T-cell (primary cell): ENCODE data around the gene IL1RN. TPM values are rescaled to one million over a fixed set of nuclear protein-coding genes. Genes with fewer than 3 reads are reported as not detected.

Experiments used
- ATAC-seq, 4 experiments: fragments of 200-7000 bp in 3 of 4; fragments of 150-1000 bp in 1 of 4; cut with Tn5 transposase; replicated peaks in 1 of 4; 1 replicate in 3 of 4; 2 replicates in 1 of 4; pipeline ENCODE4 v1.10.0; 2021; ENCODE audit warnings: moderate library complexity in 3 of 4, mild to moderate bottlenecking in 2 of 4, moderate number of reproducible peaks in 1 of 4
- CTCF ChIA-PET, 2 donors: fragments of 300-600 bp; sonication (Branson Sonifier 250); formaldehyde crosslinking; loops; one replicate each; lab custom pipeline; 2022; ENCODE audit warnings: antibody characterized with exemption in 2 of 2; lab: Charles Lee
- POLR2A ChIA-PET, 2 donors: fragments of 300-600 bp; sonication (Branson Sonifier 250); formaldehyde crosslinking; loops; one replicate each; lab custom pipeline; 2022; ENCODE audit warnings: antibody characterized with exemption in 2 of 2; lab: Charles Lee
- DNase-seq, 35 experiments: peaks; one replicate each; pipeline versions ENCODE4 v3.0.0 to v3.0.0-alpha.2; 2013 to 2023
- H3K27ac ChIP-seq: one replicate; pipeline ENCODE4 v1.5.1; 2013; ENCODE audit warnings: low read length
- H3K27me3 ChIP-seq, 2 experiments: replicated peaks in 1 of 2; 1 replicate in 1 of 2; 2 replicates in 1 of 2; pipeline versions ENCODE4 v1.6.1 to v1.7.0; 2013; ENCODE audit warnings: low read length in 1 of 2, mixed read lengths in 1 of 2; ENCODE audit not compliant: control insufficient read depth in 2 of 2, insufficient read depth in 2 of 2; ENCODE audit errors: extremely low read depth in 1 of 2
- H3K36me3 ChIP-seq, 2 donors: 1 replicate in 1 of 2; 2 replicates in 1 of 2; pipeline versions ENCODE4 v1.6.1 to v1.7.0; 2013; ENCODE audit warnings: low read length in 1 of 2; ENCODE audit not compliant: control insufficient read depth in 2 of 2, insufficient read depth in 1 of 2; ENCODE audit errors: extremely low read depth in 1 of 2
- H3K4me1 ChIP-seq, 2 experiments: 1 replicate in 1 of 2; 2 replicates in 1 of 2; pipeline versions ENCODE4 v1.6.1 to v1.7.0; 2013; ENCODE audit warnings: low read length in 2 of 2, mixed read lengths in 1 of 2; ENCODE audit not compliant: insufficient read depth in 2 of 2, control insufficient read depth in 1 of 2; ENCODE audit errors: extremely low read depth in 1 of 2
- H3K4me3 ChIP-seq, 2 donors: 1 replicate in 1 of 2; 2 replicates in 1 of 2; pipeline versions ENCODE4 v1.5.1 to v1.7.0; 2013; ENCODE audit warnings: mild to moderate bottlenecking in 2 of 2, low read length in 1 of 2, moderate library complexity in 1 of 2; ENCODE audit not compliant: control insufficient read depth in 1 of 2; ENCODE audit errors: extremely low read depth in 1 of 2
- H3K9me3 ChIP-seq: 2 replicates; pipeline ENCODE4 v1.7.0; 2013
- H3K27ac Mint-ChIP-seq, 2 donors: one replicate each; pipeline ENCODE4 v1.8.0; 2020 to 2021; ENCODE audit warnings: mild to moderate bottlenecking in 2 of 2, mixed read lengths in 2 of 2
- H3K27me3 Mint-ChIP-seq, 2 donors: one replicate each; pipeline ENCODE4 v1.8.0; 2021 to 2022; ENCODE audit warnings: mixed read lengths in 2 of 2
- H3K36me3 Mint-ChIP-seq: one replicate; pipeline ENCODE4 v1.8.0; 2021; ENCODE audit warnings: mixed read lengths
- H3K4me1 Mint-ChIP-seq, 3 donors: one replicate each; pipeline ENCODE4 v1.8.0; 2020 to 2022; ENCODE audit warnings: mixed read lengths in 3 of 3, mild to moderate bottlenecking in 1 of 3
- H3K4me3 Mint-ChIP-seq, 3 donors: one replicate each; pipeline ENCODE4 v1.8.0; 2020 to 2022; ENCODE audit warnings: mild to moderate bottlenecking in 3 of 3, mixed read lengths in 3 of 3, moderate library complexity in 3 of 3
- H3K9me3 Mint-ChIP-seq, 3 donors: one replicate each; pipeline ENCODE4 v1.8.0; 2020 to 2022; ENCODE audit warnings: mixed read lengths in 3 of 3
- WGBS: methylation state at CpG from one replicate; pipeline ENCODE4 v1.1.5; 2013; ENCODE audit warnings: missing lambda C conversion rate; ENCODE audit not compliant: insufficient coverage; 5-methylcytosine and 5-hydroxymethylcytosine counted together
- total RNA-seq, 35 experiments: library from RNA in 6 of 35; stranded (reverse) in 6 of 35; fragments of 120-200 nt in 1 of 35; gene quantifications; one replicate each; pipeline versions ENCODE4 v1.2.1 to v1.2.4 and lab custom pipeline; 2013 to 2026

The IL1RN gene
- total RNA-seq, 5 donors from 2014 or later (not counting 1 experiment from before 2014, with no cell fraction given) = not detected

- Histone ChIP-seq H3K36me3 (no peaks in the 10 kb centered on the region), H3K4me1 (peaks cover 0 to 4% of the 10 kb centered on the region in 2 experiments), H3K27ac (no peak overlapping the region), H3K9me3 (no peaks in the 10 kb centered on the region), H3K27me3 (peaks cover 0 to 3% of the 10 kb centered on the region in 2 experiments), H3K4me3 (no peak overlapping the region)
- no peaks in the 10 kb centered on the region for H3K36me3 Mint-ChIP-seq
- ChIA-PET POLR2A (no interaction called here), CTCF (interaction anchor here in 1 of 2 donors (0.8 kb wide), 1 partner anchor 17 kb away, joined by 3 read pairs; no protein-coding TSS in a partner anchor)
- H3K4me3 Mint-ChIP-seq = no peak overlapping the region
- no peak overlapping the region for H3K27ac Mint-ChIP-seq
- WGBS = 40% methylated on average over 1 of the region's 8 CpGs
- peaks cover 0 to 2% (median 0%) of the 10 kb centered on the region in 3 donors for H3K4me1 Mint-ChIP-seq
- no peak for DNase-seq
- H3K9me3 Mint-ChIP-seq = no peaks in the 10 kb centered on the region
- ATAC-seq = no peak
- peaks cover 3 to 5% of the 10 kb centered on the region in 2 donors for H3K27me3 Mint-ChIP-seq
These were observed 44.1 kb upstream of the IL1RN start for GRCh38 chr2:113083296-113083695.

GRCh38 chr2:113084249-113085000 is 43.0 kb upstream of the IL1RN start:
- H3K27ac ChIP-seq = no peak overlapping the region
- H3K27me3 Mint-ChIP-seq = peaks cover 3 to 5% of the 10 kb centered on the region in 2 donors
- peaks cover 0 to 2% (median 0%) of the 10 kb centered on the region in 3 donors for H3K4me1 Mint-ChIP-seq
- no peaks in the 10 kb centered on the region for H3K9me3 Mint-ChIP-seq
- CTCF ChIA-PET = interaction anchor here in 1 of 2 donors (0.8 kb wide), 1 partner anchor 16 kb away, joined by 3 read pairs; no protein-coding TSS in a partner anchor
- H3K4me1 ChIP-seq = peaks cover 0 to 4% of the 10 kb centered on the region in 2 experiments
- H3K27me3 ChIP-seq = peaks cover 0 to 3% of the 10 kb centered on the region in 2 experiments
- no peaks in the 10 kb centered on the region for H3K36me3 Mint-ChIP-seq
- H3K9me3 ChIP-seq = no peaks in the 10 kb centered on the region
- H3K27ac Mint-ChIP-seq = no peak overlapping the region
- 100% methylated on average over 1 of the region's 5 CpGs for WGBS
- ATAC-seq = peak in 1 of 4 experiments; percentile 60
- DNase-seq = peak in 1 of 35 experiments; percentile 38
- POLR2A ChIA-PET = no interaction called here
- H3K36me3 ChIP-seq = no peaks in the 10 kb centered on the region
- no peak overlapping the region for H3K4me3 ChIP-seq
- no peak overlapping the region for H3K4me3 Mint-ChIP-seq

GRCh38 chr2:113085542-113085941 is 41.9 kb upstream of the IL1RN start:
- Mint-ChIP-seq H3K27me3 (peaks cover 3 to 5% of the 10 kb centered on the region in 2 donors), H3K9me3 (no peaks in the 10 kb centered on the region), H3K4me3 (no peak overlapping the region), H3K36me3 (no peaks in the 10 kb centered on the region), H3K27ac (no peak overlapping the region), H3K4me1 (no peaks in the 10 kb centered on the region)
- H3K36me3 ChIP-seq = no peaks in the 10 kb centered on the region
- H3K27me3 ChIP-seq = no peaks in the 10 kb centered on the region
- ChIA-PET CTCF (no interaction called here), POLR2A (interaction anchor here in 1 of 2 donors (0.6 to 1.0 kb wide), 2 partner anchors 21 to 44 kb away, joined by 3 to 5 read pairs; no protein-coding TSS in a partner anchor)
- H3K27ac ChIP-seq = no peak overlapping the region
- no peak overlapping the region for H3K4me3 ChIP-seq
- ATAC-seq (no peak), DNase-seq (no peak)
- H3K4me1 ChIP-seq = no peaks in the 10 kb centered on the region
- no CpG with 5 or more reads among the region's 2 CpGs for WGBS
- H3K9me3 ChIP-seq = no peaks in the 10 kb centered on the region

- Mint-ChIP-seq H3K4me1 (no peaks in the 10 kb centered on the region), H3K27me3 (no peaks in the 10 kb centered on the region), H3K27ac (no peak overlapping the region), H3K9me3 (no peaks in the 10 kb centered on the region), H3K4me3 (no peak overlapping the region), H3K36me3 (no peaks in the 10 kb centered on the region)
- no peak for ATAC-seq
- no peak for DNase-seq
- Histone ChIP-seq H3K27ac (no peak overlapping the region), H3K4me3 (no peak overlapping the region), H3K9me3 (no peaks in the 10 kb centered on the region), H3K4me1 (no peaks in the 10 kb centered on the region), H3K36me3 (no peaks in the 10 kb centered on the region), H3K27me3 (peaks cover 0 to 3% of the 10 kb centered on the region in 2 experiments)
- ChIA-PET POLR2A (no interaction called here), CTCF (interaction anchor here in 1 of 2 donors (0.7 to 1.0 kb wide), 2 partner anchors 8 to 26 kb away, joined by 3 read pairs; no protein-coding TSS in a partner anchor)
These were observed 39.0 kb upstream of the IL1RN start for GRCh38 chr2:113088213-113088992.

- Histone ChIP-seq H3K36me3 (no peaks in the 10 kb centered on the region), H3K9me3 (no peaks in the 10 kb centered on the region), H3K27ac (no peak overlapping the region), H3K27me3 (peaks cover 0 to 3% of the 10 kb centered on the region in 2 experiments), H3K4me1 (no peaks in the 10 kb centered on the region), H3K4me3 (no peak overlapping the region)
- Mint-ChIP-seq H3K4me1 (no peaks in the 10 kb centered on the region), H3K9me3 (no peaks in the 10 kb centered on the region), H3K4me3 (no peak overlapping the region), H3K27ac (no peak overlapping the region), H3K27me3 (no peaks in the 10 kb centered on the region), H3K36me3 (no peaks in the 10 kb centered on the region)
- DNase-seq = no peak
- ChIA-PET CTCF (no interaction called here), POLR2A (interaction anchor here in 1 of 2 donors (0.6 kb wide), 1 partner anchor 22 kb away, joined by 3 read pairs; the partner anchor contains the start of gene IL1F10)
- ATAC-seq = no peak
These were observed 37.5 kb upstream of the IL1RN start for GRCh38 chr2:113089916-113090315.

GRCh38 chr2:113091231-113091896 is 36.0 kb upstream of the IL1RN start:
- Mint-ChIP-seq H3K4me3 (no peak overlapping the region), H3K27me3 (peaks cover 0 to 4% of the 10 kb centered on the region in 2 donors), H3K36me3 (no peaks in the 10 kb centered on the region), H3K27ac (no peak overlapping the region), H3K9me3 (peaks cover 0 to 6% (median 3%) of the 10 kb centered on the region in 3 donors), H3K4me1 (no peaks in the 10 kb centered on the region)
- Histone ChIP-seq H3K36me3 (no peaks in the 10 kb centered on the region), H3K9me3 (no peaks in the 10 kb centered on the region), H3K4me1 (no peaks in the 10 kb centered on the region), H3K27me3 (peaks cover 0 to 3% of the 10 kb centered on the region in 2 experiments), H3K27ac (no peak overlapping the region), H3K4me3 (no peak overlapping the region)
- no peak for ATAC-seq
- ChIA-PET CTCF (interaction anchor here in 1 of 2 donors (0.5 kb wide), 1 partner anchor 12 kb away, joined by 3 read pairs; no protein-coding TSS in a partner anchor), POLR2A (no interaction called here)
- 67% methylated on average over 3 of the region's 4 CpGs for WGBS
- DNase-seq = no peak
